AG20443 (cell line): ENCODE data around the gene CFAP210.

Experiments used
- DNase-seq: peaks from one replicate; pipeline ENCODE4 v3.0.0; 2012; ENCODE audit warnings: low spot score, mixed read lengths

CFAP210 gene

DNA sequence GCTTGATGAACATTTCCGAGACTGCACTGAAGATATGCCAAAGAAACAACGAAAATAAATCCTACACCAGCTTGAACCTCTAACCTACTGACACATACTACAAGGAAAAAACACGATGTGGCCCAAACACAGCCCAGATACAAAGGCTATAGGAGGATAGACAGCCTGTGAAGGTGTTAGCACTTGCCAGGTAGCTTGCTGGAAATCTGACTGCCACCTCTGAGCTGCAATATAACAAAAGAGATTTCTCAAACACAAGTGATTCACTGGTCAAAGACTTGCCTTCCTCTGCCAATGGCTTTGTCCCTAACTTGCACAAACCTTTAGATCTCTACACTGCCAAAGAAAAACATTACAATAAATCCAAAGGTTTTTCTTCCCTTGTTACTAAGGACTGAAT lies 21.1 kb downstream of the CFAP210 start:
- DNase-seq, result no peak

DNA sequence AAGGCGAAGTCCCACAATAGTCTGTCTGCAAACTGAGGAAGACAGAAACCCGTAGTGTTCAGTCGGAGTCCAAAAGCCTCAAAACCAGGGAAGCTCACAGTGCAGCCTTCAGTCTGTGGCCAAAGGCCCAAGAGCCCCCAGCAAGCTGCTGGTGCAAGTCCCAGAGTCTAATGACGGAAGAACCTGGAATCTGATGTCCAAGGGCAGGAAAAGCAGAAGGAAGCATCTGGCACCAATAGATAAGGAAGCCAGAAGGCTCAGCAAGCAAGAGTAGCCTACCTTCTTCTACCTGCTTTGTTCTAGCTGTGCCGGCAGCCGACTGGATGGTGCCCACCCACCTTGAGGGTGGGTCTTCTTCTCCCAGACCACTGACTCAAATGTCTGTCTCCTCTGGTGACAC lies 21.8 kb downstream of the CFAP210 start:
- DNase-seq, result no peak

DNA sequence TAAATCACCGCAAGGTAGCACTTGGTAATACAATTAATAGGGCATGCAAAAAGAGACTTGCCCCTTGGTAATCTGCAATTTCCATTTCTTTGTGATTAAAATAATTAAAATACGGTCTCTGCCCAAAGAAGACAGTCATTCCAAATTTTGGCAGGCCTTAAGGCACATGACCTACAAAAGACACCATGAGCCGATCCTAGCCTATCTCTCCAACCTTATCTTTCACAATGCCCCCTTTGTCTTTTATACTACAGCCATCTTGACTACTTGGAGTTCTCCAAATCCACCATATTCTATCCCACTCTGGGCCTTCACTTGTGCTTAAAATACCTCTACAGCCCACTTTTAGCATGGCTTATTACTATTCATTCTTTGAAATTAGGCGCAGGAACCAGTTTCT lies 23.3 kb downstream of the CFAP210 start:
- DNase-seq, result no peak

DNA sequence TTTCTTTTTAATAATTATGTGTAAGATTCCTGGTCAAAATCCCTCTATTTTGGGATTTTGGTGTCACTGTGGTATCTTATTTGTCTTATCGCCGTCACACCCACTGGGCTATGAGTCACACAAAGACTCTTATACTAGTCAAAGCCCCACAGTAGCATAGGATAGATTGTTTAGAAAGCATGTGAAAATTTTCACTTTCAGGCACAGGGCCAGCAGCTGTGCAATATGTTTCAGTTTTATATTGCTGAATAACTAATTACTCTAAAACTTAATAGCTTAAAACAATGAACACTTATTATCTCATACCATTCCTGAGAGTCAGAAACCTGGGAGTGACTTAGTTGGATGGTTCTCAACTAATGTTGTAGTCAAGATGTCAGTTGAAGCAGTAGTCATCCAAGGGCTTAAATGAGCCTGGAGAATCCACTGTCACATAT lies 24.0 kb downstream of the CFAP210 start:
- peak; percentile 28 for DNase-seq

DNA sequence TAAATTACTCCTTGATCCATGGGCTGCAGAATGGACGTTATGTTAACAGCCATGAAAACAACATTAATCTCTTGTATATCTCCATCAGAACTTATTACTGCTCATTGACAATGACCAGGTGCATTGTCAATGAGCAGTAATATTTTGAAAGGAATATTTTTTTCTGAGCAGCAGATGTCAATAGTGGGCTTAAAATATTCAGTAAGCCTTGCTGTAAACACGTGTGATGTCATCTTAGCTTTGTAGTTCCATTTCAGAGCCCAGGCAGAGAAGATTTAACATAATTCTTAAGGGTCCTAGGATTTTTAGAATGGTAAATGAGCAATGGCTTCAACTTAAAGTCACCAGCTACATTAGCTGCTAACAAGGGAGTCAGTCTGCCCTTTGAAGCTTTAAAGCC lies 26.6 kb downstream of the CFAP210 start:
- no peak for DNase-seq

DNA sequence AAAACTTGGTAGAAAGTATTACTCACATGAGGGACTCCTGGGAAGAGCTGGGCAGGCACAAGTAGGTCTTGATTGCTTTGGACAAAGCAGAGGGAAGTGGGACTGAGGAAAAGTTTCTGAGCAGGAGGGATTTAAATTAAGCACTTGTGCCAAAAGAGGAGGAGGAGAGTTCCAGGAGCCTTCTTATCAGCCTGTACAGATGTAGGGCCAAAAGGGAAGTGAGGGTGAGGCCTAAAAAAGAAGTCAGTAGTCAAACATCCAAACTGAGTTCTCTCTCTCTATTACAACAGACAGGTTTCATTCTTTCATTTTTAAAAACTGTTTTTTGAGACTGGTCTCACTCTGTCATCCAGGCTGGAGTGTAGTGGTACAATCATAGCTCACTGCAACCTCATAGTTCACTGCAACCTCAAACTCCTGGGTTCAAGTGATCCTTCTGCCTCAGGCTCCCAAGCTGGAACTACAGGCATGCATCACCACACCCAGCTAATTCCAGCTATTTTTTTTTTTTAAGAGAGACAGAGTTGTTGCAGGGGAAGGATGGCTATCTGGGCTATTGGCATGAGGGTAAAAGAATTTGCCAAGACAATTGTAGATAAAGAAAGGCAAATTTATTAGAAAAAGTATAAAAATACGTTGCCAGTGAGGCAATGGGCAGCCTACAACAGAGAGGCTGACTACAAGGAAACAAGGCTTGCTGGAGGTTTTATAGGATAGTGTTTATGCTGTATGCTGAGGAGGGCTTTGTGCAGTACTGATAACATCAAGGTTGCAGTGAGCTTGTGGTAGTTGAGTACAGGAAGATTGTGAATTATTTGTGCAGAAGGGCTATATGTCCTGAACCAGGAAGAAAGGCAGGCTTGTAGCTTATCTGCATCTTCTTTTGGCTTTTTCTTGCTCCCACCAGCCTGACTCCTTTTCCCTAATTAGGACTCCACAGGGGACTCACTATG lies 29.0 kb downstream of the CFAP210 start:
- DNase-seq, result no peak

DNA sequence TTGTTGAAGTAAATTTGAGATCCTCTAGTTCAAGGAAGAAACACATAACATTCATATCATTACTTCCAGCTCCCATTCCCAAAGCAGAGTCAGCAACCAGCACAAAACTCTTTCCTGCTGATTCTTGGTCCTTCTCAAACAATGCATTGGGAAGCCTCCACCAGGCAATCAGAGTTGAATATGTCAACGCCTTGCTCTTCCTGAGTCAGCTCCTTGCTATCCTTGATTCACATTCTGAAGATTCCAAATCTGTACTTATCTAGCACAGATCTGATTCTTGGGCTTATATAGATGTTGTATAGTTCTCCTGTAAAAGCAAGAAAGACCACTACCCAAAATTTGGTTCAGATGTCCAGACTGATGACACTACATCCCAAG lies 29.6 kb downstream of the CFAP210 start:
- DNase-seq, result peak; percentile 21

DNA sequence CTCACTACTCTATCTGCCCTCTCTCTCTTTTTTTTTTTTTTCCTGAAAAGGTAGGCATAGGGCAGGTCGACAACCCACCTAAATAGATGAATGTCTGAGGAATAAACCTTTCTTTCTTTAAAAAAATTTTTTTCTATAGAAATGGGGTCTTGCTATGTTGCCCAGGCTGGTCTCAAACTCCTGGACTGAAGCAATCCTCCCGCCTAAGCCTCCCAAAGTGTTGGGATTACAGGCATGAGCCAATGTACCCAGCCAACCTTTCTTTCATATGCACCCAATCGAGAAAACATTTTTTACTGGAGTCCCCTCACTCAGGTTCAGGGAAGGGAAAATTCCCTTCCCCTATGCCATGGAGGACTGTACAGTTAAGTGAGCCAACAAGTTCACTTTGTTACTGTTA lies 31.0 kb downstream of the CFAP210 start:
- DNase-seq, result no peak

DNA sequence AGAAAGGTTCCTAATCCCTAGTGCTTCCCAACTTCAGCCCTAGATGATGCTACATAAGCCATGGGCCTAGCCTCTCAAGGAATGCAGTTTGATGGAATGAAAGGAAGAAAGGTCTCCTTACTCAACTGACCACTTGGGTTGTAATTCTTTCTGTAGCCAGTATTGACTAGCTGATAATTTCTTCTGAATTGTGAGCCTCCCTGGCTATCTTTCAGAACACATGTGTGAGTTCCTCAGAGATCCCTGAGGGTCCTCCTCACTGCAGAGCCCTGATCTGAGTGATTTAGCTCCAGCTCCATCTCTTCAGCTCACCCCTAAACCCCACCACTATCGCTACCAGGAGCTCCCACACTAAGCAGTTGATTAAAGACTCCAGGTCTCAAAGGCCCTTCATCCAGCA lies 31.5 kb downstream of the CFAP210 start:
- no peak for DNase-seq

DNA sequence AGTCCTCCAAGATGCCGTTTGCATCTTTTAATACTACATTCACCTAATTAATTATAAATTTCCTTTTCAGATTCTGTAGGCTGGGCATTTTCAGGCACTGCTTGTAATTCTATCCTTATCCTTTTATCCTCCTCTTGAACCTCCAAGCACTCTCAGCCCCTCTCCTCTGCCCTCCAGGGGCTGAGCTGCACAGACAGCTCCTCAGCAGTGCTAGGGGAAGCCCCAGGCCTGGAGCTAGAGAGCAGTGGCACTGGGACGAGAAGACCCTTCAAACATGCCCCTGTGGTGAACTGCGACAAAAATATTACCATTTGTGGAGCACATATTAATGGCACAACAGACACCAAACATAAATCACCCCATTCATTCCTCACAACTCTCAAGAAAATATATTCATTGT lies 32.9 kb downstream of the CFAP210 start:
- DNase-seq, result no peak

DNA sequence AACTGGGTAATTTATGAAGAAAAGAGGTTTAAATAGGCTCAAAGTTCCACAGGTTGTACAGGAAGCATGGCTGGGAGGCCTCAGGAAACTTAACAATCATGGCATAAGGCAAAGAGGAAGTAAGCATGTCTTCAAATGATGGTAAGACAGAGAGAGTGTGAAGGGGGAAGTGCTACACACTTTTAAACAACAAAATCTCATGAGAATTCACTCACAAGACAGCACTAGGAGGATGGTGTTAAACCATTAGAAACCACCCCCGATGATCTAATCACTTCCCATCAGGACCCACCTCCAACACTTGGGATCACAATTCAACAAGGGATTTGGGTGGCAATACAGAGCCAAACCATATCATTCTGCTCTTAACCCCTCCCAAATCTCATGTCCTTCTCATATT lies 34.9 kb downstream of the CFAP210 start:
- no peak for DNase-seq

DNA sequence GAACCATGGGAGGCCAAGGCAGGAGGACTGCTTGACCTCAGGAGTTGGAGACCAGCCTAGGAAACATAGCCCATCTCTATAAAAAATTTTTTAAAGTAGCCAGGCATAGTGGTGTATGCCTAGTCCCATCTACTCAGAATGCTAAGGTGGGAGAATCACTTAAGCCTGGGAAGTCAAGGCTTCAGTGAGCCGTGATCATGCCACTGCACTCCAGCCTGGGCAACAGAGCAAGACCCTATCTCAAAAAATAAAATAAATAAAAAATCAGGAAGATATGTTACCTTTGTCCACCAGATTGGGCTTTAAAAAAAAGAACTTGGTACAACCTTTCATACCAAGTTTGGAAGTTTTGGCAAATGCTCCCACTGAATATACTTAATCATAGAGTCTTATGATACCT lies 35.3 kb downstream of the CFAP210 start:
- no peak for DNase-seq

DNA sequence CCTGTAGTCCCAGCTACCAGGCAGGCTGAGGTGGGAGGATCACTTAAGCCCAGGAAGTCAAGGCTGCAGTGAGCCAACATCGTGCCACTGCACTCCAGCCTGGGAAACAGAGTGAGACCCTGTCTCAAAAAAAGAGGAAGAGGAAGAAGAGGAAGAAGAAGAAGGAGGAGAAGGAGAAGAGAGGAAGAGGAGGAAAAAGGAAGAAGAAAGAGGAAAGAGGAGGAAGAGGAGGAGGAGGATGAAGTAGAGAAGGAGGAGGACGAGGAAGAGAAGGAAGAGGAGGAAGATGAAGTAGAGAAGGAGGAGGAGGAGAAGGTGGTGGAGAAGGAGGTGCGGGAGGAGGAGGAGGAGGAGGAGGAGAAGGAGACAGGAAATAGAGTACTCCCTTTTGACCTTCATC lies 38.0 kb downstream of the CFAP210 start:
- no peak for DNase-seq

DNA sequence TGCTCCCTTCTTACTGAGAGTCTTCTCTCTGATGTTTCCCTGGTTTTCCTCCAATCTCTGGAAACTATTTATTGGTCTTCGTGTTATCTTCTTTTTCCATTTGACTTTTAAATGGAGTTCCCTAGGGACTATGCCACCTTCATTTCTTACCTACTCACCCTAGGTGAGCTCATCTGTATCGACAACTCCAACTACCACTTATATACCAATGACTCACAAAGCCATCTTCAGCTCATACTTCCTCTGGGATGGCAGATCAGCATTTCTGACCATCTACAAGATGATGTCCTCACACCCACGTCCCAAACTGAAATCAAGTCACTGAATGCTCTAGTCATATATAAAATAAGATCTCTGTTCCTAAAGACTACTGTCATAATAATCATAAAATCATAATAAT lies 40.6 kb downstream of the CFAP210 start:
- DNase-seq, result no peak

DNA sequence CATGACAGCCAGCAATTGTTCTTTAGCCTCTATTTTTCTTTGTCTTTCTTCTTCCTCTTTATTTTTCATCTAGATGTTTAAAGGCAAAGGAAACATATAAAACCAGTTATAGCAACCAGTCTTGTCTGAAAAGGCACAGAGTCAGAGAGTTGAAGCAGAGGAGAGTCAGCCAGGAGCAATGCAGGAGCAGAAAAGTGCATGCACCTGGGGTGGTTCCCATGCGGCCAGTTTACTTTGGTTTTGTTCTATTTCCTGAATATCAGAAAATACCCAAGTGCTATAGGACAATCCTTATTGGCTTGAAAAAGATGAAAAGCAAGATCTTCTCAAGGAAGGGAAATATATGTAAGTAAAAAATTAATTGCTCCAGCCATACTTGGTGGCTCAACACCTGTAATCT lies 44.9 kb downstream of the CFAP210 start:
- DNase-seq, result no peak

DNA sequence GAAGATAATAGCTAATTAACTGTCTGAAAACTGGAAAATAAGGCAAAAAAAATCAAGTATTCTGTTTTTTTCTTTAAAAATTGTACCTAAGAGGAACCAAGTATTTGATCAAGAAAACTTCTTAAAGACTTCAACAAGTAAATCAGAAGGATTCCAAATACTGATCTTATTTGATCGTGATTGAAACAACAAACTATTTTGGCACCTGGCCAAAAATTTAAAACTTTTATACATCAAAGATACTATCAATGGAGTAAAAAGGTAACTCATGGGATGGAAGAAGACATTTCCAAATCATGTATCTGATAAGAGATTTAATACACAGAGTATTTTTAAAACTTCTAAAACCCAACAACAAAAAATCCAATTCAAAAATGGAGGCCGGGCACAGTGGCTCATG lies 46.7 kb downstream of the CFAP210 start:
- no peak for DNase-seq

DNA sequence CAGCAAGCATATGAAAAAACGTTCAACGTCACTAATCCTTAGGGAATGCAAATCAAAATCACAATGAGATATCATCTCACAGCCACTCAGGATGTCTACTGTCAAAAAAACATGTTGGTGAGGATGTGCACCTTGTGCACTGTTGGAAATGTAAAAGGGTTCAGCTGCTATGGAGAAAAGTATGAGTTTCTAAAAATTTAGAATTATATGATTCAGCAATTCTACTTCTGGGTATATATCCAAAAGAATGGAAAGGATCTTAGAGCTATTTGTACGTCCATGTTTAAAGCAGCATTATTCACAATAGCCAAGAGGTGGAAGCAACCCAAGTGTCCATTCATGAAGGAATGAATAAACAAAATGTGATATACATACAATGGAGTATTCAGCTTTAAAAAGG lies 50.0 kb downstream of the CFAP210 start:
- DNase-seq, result no peak

DNA sequence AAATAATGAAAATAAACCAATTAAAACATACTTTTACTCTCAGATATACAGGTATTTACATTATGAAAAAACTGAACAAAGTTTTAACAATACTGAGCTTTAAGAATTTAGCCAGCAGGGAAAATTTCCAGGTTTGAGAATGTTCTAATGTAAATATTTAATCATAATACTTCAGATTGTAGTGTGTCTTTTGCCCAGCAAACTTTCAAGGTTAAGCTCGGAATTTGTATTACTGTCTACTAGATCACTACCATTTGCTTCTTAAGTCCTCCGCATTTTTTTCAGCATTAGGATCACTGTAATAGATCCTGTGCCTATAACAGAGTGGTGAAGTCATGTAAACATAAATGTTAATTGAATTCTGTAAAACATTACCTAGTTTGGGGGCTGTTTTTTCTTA lies 52.7 kb downstream of the CFAP210 start:
- no peak for DNase-seq

DNA sequence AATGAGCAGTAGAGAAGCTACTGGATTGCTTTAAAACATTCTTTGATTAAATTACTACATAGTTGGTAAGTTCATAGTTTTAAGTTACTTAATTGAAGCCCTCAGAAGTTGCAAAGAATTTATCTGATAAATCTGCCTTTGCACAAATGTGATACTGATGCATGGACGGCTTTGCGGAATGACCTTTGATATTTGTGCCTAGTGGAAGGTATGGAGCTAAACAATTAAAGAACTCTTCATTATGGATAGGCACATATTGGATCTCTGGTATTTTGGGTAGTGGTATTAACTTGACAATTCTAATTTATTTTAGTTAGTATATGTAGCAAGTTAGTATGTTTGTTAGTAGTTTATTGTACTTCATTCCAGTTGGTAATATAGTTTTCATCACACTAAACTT lies 54.1 kb downstream of the CFAP210 start:
- DNase-seq, result no peak

DNA sequence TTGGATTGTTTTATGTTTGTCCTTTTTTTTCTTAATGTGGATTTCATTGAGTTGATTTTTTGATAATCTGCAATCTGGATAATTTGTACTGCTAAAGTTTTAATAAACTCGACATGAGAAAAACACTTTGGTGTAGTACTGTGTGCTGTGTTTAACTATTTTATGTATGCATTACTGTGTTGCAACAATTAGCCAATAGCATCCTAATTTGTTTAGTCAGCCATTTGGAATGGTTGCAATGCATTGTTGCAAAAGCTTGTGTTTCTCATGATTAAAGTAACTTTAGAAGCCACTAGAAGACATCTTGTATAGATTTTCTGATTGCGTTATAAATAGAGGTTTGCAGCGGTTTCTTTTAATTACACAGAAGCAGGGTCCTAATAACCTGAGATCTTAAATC lies 56.6 kb downstream of the CFAP210 start:
- peak; percentile 5 for DNase-seq

DNA sequence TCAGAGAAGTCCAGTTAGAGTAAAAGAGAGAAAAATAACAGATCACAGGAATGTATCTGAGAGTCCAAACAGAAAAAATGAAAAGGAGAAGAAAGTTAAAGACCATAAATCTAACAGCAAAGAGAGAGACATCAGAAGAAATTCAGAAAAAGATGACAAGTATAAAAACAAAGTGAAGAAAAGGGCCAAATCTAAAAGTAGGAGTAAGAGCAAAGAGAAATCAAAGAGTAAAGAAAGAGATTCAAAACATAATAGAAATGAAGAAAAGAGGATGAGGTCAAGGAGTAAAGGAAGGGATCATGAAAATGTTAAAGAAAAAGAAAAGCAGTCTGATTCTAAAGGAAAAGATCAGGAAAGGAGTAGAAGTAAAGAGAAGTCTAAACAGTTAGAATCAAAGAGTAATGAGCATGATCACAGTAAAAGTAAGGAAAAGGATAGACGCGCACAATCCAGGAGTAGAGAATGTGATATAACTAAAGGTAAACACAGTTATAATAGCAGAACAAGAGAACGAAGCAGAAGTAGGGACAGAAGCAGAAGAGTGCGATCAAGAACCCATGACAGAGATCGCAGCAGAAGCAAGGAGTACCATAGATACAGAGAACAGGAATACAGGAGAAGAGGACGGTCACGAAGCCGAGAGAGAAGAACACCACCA lies 57.6 kb downstream of the CFAP210 start:
- DNase-seq, result no peak

DNA sequence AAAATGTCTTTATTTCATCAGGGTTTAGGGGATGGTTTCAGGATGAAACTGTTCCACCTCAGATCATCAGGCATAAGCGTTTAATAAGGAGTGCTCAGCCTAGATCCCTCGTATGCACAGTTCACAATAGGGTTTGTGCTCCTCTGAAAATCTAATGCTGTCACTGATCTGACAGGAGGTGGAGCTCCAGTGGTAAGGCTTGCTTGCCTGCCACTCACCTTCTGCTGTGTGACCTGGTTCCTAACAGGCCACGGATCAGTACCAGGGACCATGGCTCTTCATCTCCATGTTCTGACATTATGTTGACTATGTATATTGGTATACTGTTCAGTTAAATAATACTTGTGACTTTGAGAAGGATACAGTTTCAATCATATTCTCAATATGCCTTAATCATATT lies 68.4 kb downstream of the CFAP210 start:
- DNase-seq, result no peak

DNA sequence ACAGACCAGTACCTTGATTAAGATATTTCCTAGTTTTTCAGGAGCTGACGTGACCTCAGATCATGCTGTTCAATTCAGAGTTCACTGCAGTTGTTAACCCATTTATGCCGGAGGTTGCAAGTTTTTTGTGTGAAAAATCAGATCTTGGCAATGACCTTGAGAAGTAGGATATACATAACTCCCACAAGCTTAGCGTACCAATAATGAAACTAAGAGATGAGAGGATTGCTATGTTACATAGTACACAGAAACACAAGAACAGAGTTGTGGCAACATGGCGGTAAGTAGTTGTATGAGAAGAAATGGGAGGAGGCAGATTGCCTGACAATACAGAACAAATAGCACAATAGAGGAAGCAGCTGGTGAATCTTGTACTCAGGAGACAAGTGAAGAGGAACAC lies 71.0 kb downstream of the CFAP210 start:
- DNase-seq, result no peak

DNA sequence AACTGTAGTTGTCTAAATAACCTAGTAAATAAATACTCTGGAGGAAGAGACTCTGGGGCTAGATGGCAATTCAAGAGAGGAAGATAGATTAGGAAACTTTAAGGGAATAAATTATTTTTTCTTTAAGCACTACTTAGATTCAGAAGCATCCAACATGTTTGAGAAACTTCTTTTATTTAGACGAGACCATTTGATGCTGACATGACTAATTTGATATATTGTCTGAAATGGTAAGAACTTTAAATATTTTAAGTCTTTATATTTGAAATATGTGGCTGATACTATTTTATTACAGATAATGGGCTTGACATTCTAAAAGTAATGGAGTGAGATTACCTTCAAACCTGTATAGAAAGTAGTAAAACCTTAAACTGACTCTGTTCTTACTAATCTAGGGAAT lies 73.7 kb downstream of the CFAP210 start:
- DNase-seq, result no peak
